ENCODE measurements around the gene SVIL.

DNA sequence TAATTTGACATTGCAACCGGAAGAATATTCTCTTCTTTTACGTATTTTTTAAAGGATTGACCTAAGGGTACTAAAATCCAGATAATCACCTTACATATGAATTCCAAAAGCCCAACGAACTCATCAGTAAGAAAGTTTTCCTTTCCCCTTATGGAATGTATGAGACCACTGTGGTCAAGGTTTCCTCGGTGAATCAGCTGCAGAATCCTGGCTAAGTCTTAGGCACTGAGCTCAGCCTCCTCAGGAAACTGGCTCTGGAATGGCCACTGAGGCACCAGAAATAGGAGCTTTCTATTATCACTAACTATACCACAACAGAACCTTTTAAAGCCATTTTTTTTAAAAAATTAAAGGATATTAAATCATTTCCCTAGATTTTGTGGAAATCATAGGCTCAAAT, 21.0 kb downstream of the SVIL start:
- TF ChIP-seq POLR2A (IDR thresholded peaks at IDR 0.05) = no peak
- TF ChIP-seq, protein P1, sequence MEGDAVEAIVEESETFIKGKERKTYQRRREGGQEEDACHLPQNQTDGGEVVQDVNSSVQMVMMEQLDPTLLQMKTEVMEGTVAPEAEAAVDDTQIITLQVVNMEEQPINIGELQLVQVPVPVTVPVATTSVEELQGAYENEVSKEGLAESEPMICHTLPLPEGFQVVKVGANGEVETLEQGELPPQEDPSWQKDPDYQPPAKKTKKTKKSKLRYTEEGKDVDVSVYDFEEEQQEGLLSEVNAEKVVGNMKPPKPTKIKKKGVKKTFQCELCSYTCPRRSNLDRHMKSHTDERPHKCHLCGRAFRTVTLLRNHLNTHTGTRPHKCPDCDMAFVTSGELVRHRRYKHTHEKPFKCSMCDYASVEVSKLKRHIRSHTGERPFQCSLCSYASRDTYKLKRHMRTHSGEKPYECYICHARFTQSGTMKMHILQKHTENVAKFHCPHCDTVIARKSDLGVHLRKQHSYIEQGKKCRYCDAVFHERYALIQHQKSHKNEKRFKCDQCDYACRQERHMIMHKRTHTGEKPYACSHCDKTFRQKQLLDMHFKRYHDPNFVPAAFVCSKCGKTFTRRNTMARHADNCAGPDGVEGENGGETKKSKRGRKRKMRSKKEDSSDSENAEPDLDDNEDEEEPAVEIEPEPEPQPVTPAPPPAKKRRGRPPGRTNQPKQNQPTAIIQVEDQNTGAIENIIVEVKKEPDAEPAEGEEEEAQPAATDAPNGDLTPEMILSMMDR (IDR thresholded peaks at IDR 0.05) = no peak
- TF ChIP-seq POLR2AphosphoS5 (IDR thresholded peaks at IDR 0.05) = no peak
